Muscle layer of colon (tissue), 2 donors: Measurements from ENCODE around the gene CGNL1.

ENCODE experiments used
- H3K27ac ChIP-seq: one replicate; pipeline ENCODE4 v1.7.0; 2013; ENCODE audit warnings: low read depth, mild to moderate bottlenecking, low read length, moderate library complexity
- H3K27me3 ChIP-seq, 2 donors: one replicate each; pipeline ENCODE4 v1.7.0; 2013; ENCODE audit warnings: low read length in 2 of 2, mild to moderate bottlenecking in 2 of 2; ENCODE audit not compliant: insufficient read depth in 2 of 2, control insufficient read depth in 1 of 2
- H3K36me3 ChIP-seq: one replicate; pipeline ENCODE4 v1.7.0; 2013; ENCODE audit warnings: mild to moderate bottlenecking, low read length; ENCODE audit not compliant: insufficient read depth
- H3K4me1 ChIP-seq: one replicate; pipeline ENCODE4 v1.7.0; 2013; ENCODE audit warnings: mild to moderate bottlenecking, low read length; ENCODE audit not compliant: insufficient read depth
- H3K4me3 ChIP-seq, 2 donors: one replicate each; pipeline ENCODE4 v1.7.0; 2013; ENCODE audit warnings: low read length in 2 of 2, low read depth in 1 of 2, mild to moderate bottlenecking in 1 of 2, moderate library complexity in 1 of 2
- H3K9ac ChIP-seq: one replicate; pipeline ENCODE4 v1.7.0; 2013; ENCODE audit warnings: low read length
- H3K9me3 ChIP-seq: one replicate; pipeline ENCODE4 v1.7.0; 2013; ENCODE audit warnings: mild to moderate bottlenecking, low read length
- donor health status: abdominal sarcoma.
- donor health status: Adenocarcinoma of cecum.

The CGNL1 gene

DNA sequence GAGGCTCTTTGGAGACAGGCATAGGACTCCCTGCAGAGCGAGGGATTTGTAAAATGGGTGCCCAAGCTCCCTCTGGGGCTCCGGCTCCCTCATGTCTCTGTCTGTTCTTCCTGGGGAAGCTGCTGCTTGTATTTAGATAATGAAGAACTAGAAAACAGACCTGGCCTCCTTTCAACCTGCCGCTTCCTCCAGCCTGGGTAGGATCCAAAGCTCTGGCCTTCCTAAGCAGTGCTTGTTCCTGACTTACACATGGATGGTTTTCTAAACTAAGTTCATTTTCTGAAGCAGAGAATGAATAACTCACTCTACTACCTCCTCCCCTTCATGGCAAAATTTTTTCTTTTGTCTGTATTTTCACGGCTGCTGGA is 178.5 kb downstream of the CGNL1 start:
- no peak overlapping the region for H3K27ac ChIP-seq
- no peak overlapping the region for H3K9ac ChIP-seq
- H3K27me3 ChIP-seq, result no peaks in the 10 kb centered on the region
- no peak overlapping the region for H3K4me3 ChIP-seq
- H3K4me1 ChIP-seq, result no peaks in the 10 kb centered on the region
- H3K9me3 ChIP-seq, result no peaks in the 10 kb centered on the region
- no peaks in the 10 kb centered on the region for H3K36me3 ChIP-seq

- Histone ChIP-seq H3K36me3 (no peaks in the 10 kb centered on the region), H3K9ac (no peak overlapping the region), H3K9me3 (no peaks in the 10 kb centered on the region), H3K27me3 (no peaks in the 10 kb centered on the region), H3K27ac (no peak overlapping the region), H3K4me3 (no peak overlapping the region), H3K4me1 (no peaks in the 10 kb centered on the region)
Observed at GRCh38 chr15:57555270-57555669, 179.0 kb downstream of the CGNL1 start.

DNA sequence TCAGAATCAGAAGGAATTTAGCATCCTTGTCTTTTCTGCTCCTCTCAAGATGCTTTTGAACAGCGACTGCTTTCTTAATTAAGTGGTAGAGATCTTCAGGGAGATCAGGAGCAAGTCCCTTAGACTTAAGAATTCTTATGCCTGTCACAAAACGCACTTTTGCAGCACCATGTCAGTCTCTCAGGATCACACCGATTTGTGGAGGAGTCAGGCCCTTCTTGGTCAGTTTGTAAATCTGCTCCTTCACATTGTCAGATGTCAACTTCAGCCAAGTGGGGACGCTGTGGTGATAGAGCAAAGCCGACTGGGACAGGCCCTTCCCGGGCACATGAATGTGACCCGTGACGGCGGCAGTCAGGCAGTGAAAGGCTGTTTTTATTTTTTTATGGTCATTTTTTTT is 179.7 kb downstream of the CGNL1 start:
- no peaks in the 10 kb centered on the region for H3K9me3 ChIP-seq
- no peaks in the 10 kb centered on the region for H3K36me3 ChIP-seq
- H3K27ac ChIP-seq, result no peak overlapping the region
- no peaks in the 10 kb centered on the region for H3K27me3 ChIP-seq
- no peak overlapping the region for H3K4me3 ChIP-seq
- no peak overlapping the region for H3K9ac ChIP-seq
- peaks cover 4% of the 10 kb centered on the region for H3K4me1 ChIP-seq

- Histone ChIP-seq H3K9me3 (no peaks in the 10 kb centered on the region), H3K4me1 (peaks cover 4% of the 10 kb centered on the region), H3K4me3 (no peak overlapping the region), H3K27me3 (no peaks in the 10 kb centered on the region), H3K9ac (no peak overlapping the region), H3K27ac (no peak overlapping the region), H3K36me3 (no peaks in the 10 kb centered on the region)
Observed at GRCh38 chr15:57557267-57557666, 181.0 kb downstream of the CGNL1 start.

GRCh38 chr15:57557810-57558209 is 181.5 kb downstream of the CGNL1 start:
- Histone ChIP-seq H3K36me3 (no peaks in the 10 kb centered on the region), H3K27me3 (no peaks in the 10 kb centered on the region), H3K4me1 (peaks cover 4% of the 10 kb centered on the region), H3K9me3 (no peaks in the 10 kb centered on the region), H3K4me3 (no peak overlapping the region), H3K27ac (no peak overlapping the region), H3K9ac (no peak overlapping the region)

DNA sequence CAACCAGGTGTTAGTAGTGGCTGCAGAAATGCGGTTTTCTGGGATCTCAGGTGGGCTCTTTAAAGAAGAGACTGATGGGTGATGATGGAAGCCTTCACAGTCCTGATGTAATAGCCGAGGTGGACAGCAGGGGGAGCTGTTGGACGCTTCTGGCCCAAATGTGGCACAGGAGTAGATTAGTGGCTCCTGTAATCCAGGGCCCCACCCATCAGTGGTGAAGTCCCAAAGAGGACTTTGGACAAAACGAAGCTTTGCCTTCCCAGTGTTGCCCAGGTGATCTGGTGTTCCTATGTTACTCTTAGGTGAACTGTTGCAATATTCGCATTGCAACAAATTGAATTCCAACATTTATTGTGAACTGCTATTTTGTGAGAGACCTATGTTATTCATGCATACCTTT is 183.6 kb downstream of the CGNL1 start:
- H3K27me3 ChIP-seq, result no peaks in the 10 kb centered on the region
- H3K4me1 ChIP-seq, result peaks cover 4% of the 10 kb centered on the region
- H3K27ac ChIP-seq, result no peak overlapping the region
- no peaks in the 10 kb centered on the region for H3K36me3 ChIP-seq
- no peak overlapping the region for H3K4me3 ChIP-seq
- no peak overlapping the region for H3K9ac ChIP-seq
- H3K9me3 ChIP-seq, result no peaks in the 10 kb centered on the region

DNA sequence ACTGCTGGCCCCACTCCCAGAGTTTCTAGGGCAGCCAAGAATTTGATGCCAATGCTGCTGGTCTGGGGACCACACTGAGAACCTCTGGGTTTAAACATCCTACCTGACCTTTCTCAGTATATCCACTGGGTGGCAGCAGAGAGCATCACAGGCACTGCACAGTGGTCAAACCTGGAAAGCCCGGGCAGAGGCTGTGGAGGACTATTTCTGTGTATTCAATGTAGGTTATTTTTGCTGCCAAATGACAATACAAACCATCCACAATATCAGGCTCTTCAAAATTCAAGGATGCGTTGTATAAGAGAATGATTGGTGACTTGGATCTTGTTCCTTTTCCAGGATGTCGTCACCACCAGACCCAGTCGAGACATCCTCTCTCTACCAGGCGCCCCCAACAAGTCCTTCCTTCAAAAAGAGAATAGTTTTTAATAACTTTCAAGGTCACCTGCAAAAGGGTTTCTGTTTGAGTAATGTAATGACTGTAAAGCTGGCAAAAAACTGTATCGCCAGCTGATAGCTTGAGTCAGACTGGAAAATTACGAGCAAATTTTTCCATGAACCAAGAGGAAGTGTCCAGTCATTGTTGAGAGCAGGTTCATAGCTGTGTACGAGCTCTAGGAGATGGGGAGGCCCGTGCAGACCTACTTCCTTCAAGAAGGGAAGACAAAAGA is 184.9 kb downstream of the CGNL1 start:
- no peak overlapping the region for H3K9ac ChIP-seq
- H3K36me3 ChIP-seq, result no peaks in the 10 kb centered on the region
- H3K4me1 ChIP-seq, result peaks cover 4% of the 10 kb centered on the region
- no peak overlapping the region for H3K27ac ChIP-seq
- no peak overlapping the region for H3K4me3 ChIP-seq
- H3K9me3 ChIP-seq, result no peaks in the 10 kb centered on the region
- H3K27me3 ChIP-seq, result no peaks in the 10 kb centered on the region

DNA sequence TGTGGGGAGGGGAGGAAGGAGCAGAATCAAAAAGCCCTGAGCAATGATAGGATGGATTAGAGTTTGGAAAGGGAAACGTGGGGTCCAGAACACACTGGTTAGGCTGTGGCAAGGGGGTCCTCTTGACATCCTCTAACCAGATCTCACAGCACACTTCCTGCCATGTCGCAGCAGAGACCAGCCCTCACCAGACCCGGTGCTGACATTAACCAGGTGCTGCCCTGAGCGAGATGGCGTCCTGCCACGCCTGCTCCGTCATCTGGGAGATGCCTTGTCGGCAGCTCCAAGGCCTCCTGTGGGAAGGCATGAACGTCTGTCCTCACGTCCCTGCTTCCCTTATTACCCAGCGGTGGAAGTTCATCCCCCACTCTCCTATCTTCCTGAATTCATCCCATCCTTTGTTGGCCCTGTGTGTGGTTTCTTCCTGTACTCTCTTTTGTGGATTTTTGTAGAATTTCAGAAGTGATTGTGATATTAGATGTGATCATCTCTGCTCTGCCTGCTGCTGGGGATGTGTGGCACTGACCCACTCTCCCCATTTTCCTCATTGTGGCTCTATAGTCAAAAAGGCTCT is 186.0 kb downstream of the CGNL1 start:
- Histone ChIP-seq H3K36me3 (no peaks in the 10 kb centered on the region), H3K27ac (no peak overlapping the region)

DNA sequence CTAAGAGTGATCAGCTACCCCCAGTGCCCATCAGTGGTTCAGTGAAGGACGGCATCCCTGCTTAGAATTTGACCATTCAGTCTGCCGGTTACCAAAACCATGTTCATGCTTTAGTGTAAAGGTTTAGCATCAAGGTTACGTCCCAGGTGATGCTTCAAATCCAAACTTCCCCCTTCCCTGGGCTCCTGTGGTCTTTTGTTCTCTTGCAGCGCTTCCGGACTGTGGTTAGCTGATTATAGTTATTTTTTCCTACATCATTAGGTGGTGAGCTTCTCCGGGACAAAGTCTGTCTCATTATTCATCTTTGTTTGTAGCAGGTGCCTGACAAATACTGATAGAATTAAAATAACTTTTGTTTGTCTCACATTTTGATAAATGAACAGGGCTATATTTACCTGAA is 187.1 kb downstream of the CGNL1 start:
- Histone ChIP-seq H3K9me3 (no peaks in the 10 kb centered on the region), H3K4me1 (peaks cover 8% of the 10 kb centered on the region), H3K9ac (no peak overlapping the region), H3K36me3 (no peaks in the 10 kb centered on the region), H3K27ac (no peak overlapping the region), H3K4me3 (no peak overlapping the region), H3K27me3 (no peaks in the 10 kb centered on the region)

More for the DNA sequence above, 186.0 kb downstream of the CGNL1 start:
- Histone ChIP-seq H3K4me1 (peaks cover 8% of the 10 kb centered on the region), H3K4me3 (no peak overlapping the region), H3K9me3 (no peaks in the 10 kb centered on the region), H3K27me3 (no peaks in the 10 kb centered on the region), H3K9ac (no peak overlapping the region)

DNA sequence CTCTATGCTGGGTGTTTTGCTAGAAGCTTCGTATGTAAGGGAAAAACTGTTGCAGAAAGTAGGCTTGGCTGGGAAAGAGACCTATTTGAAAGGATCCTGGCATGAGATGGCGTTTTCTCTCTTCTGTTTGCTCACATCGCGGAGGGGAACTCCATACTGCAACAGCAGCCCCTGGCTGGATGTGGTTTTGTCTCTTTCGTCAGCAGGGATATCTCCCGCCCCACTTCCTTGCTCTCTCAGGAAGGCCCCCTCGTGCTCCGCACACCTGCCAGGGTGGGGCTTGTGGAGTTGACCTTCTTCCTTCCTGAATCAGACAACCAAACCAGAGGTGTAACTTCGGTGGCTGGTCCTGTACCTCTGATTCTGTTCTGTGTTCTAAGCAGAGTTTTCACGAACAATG is 189.0 kb downstream of the CGNL1 start:
- H3K4me1 ChIP-seq, result peaks cover 8% of the 10 kb centered on the region
- H3K27me3 ChIP-seq, result no peaks in the 10 kb centered on the region
- H3K27ac ChIP-seq, result no peak overlapping the region
- H3K36me3 ChIP-seq, result no peaks in the 10 kb centered on the region
- H3K9ac ChIP-seq, result no peak overlapping the region
- no peaks in the 10 kb centered on the region for H3K9me3 ChIP-seq
- no peak overlapping the region for H3K4me3 ChIP-seq

DNA sequence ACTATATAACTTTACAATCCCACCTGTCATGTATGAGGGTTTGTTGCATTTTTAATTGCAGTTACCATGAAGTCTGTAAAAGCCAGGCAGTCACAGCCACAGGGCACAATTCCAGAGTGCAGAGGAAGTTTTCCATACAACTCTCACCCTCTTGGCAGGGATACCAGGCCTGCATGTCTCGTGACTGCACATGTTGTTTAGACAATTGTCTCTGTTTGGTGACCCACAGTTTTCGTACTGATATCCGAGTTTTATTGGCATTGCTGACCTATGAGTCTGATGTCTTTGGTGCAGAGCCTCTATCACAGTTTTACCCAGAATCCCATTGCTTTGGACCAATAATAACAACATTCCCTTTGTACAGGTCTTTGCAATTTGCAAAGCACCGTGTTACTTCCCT is 190.5 kb downstream of the CGNL1 start:
- Histone ChIP-seq H3K9ac (no peak overlapping the region), H3K27me3 (no peaks in the 10 kb centered on the region), H3K9me3 (no peaks in the 10 kb centered on the region), H3K27ac (no peak overlapping the region), H3K36me3 (no peaks in the 10 kb centered on the region), H3K4me1 (peaks cover 5% of the 10 kb centered on the region), H3K4me3 (no peak overlapping the region)

GRCh38 chr15:57567891-57568290 is 191.6 kb downstream of the CGNL1 start:
- no peak overlapping the region for H3K4me3 ChIP-seq
- H3K27ac ChIP-seq, result no peak overlapping the region
- no peaks in the 10 kb centered on the region for H3K27me3 ChIP-seq
- no peak overlapping the region for H3K9ac ChIP-seq
- H3K36me3 ChIP-seq, result no peaks in the 10 kb centered on the region
- H3K9me3 ChIP-seq, result no peaks in the 10 kb centered on the region
- peaks cover 5% of the 10 kb centered on the region for H3K4me1 ChIP-seq
